IMR-90 (cell line): ENCODE results near the gene BLOC1S5. TPM values are rescaled to one million over a fixed set of nuclear protein-coding genes. Genes with fewer than 3 reads are reported as not detected.

Experiments used
- ATAC-seq: fragments of 200-7000 bp; cut with Tn5 transposase; 2 replicates; pipeline ENCODE4 v1.9.1; 2020; ENCODE audit warnings: low read depth, mild to moderate bottlenecking, moderate library complexity
- BruUV-seq: library from RNA; stranded (reverse); fragments of 400-500 nt; replicated peaks from 2 replicates; lab custom pipeline; 2021; lab: Mats Ljungman, UMichigan
- CTCF ChIA-PET: fragments of 300-600 bp; formaldehyde crosslinking; extraction: SDS; loops from one replicate; lab custom pipeline; 2021; ENCODE audit warnings: antibody characterized with exemption; lab: Yijun Ruan, JAX
- POLR2A ChIA-PET: fragments of 300-600 bp; sonication (Branson Sonifier 250); formaldehyde crosslinking; loops from one replicate; lab custom pipeline; 2022; ENCODE audit warnings: antibody characterized with exemption; ENCODE audit not compliant: unreplicated experiment; lab: Charles Lee
- DNase-seq: peaks from one replicate; pipeline ENCODE4 v3.0.0; 2013
- H2AFZ ChIP-seq: replicated peaks from 2 replicates; pipeline ENCODE3; 2013; ENCODE audit warnings: low read length, mild to moderate bottlenecking; ENCODE audit not compliant: poor library complexity
- H2AK5ac ChIP-seq: 2 replicates; pipeline ENCODE4 v1.6.1; 2013; ENCODE audit warnings: low read depth, low read length, inconsistent platforms
- H2AK9ac ChIP-seq: replicated peaks from 2 replicates; pipeline ENCODE3; 2013; ENCODE audit warnings: mild to moderate bottlenecking, low read depth, low read length, moderate library complexity; ENCODE audit not compliant: poor library complexity
- H2BK120ac ChIP-seq: 2 replicates; pipeline ENCODE4 v1.6.1; 2013; ENCODE audit warnings: low read depth, low read length, inconsistent platforms
- H2BK15ac ChIP-seq: 3 replicates; pipeline ENCODE4 v1.6.1; 2013; ENCODE audit warnings: low read depth, low read length, inconsistent platforms
- H2BK20ac ChIP-seq: 2 replicates; pipeline ENCODE4 v1.6.1; 2013; ENCODE audit warnings: low read depth, mild to moderate bottlenecking, inconsistent platforms, low read length, moderate library complexity
- H2BK5ac ChIP-seq: 2 replicates; pipeline ENCODE4 v1.6.1; 2013; ENCODE audit warnings: mild to moderate bottlenecking, low read depth, low read length, inconsistent platforms; ENCODE audit not compliant: poor library complexity, severe bottlenecking
- H3K14ac ChIP-seq: replicated peaks from 2 replicates; pipeline ENCODE4 v1.6.1; 2013; ENCODE audit warnings: low read depth, low read length, inconsistent platforms
- H3K18ac ChIP-seq: 2 replicates; pipeline ENCODE4 v1.6.1; 2013; ENCODE audit warnings: low read depth, low read length, control low read depth
- H3K23ac ChIP-seq: 2 replicates; pipeline ENCODE4 v1.6.1; 2013; ENCODE audit warnings: low read depth, low read length, inconsistent platforms
- H3K27ac ChIP-seq: 2 replicates; pipeline ENCODE4 v1.5.1; 2013; ENCODE audit warnings: mild to moderate bottlenecking, control low read depth, low read length; ENCODE audit not compliant: insufficient read depth
- H3K27me3 ChIP-seq: 2 replicates; pipeline ENCODE4 v1.6.1; 2013; ENCODE audit warnings: low read length; ENCODE audit not compliant: control insufficient read depth, insufficient read depth
- H3K36me3 ChIP-seq: 2 replicates; pipeline ENCODE4 v1.6.1; 2013; ENCODE audit warnings: low read length, mixed read lengths; ENCODE audit not compliant: control insufficient read depth, insufficient read depth
- H3K4ac ChIP-seq: 2 replicates; pipeline ENCODE4 v1.6.1; 2013; ENCODE audit warnings: low read depth, low read length, inconsistent platforms
- H3K4me1 ChIP-seq: 2 replicates; pipeline ENCODE4 v1.6.1; 2013; ENCODE audit warnings: low read length, mixed read lengths; ENCODE audit not compliant: control insufficient read depth, insufficient read depth
- H3K4me2 ChIP-seq: 2 replicates; pipeline ENCODE4 v1.6.1; 2013; ENCODE audit warnings: low read depth, mild to moderate bottlenecking, control low read depth, low read length, moderate library complexity
- H3K4me3 ChIP-seq: 2 replicates; pipeline ENCODE4 v1.5.1; 2013; ENCODE audit warnings: low read depth, mild to moderate bottlenecking, control low read depth, low read length, moderate library complexity; ENCODE audit not compliant: insufficient read depth
- H3K56ac ChIP-seq: 2 replicates; pipeline ENCODE4 v1.6.1; 2013; ENCODE audit warnings: low read length, inconsistent platforms; ENCODE audit not compliant: insufficient read depth; ENCODE audit errors: extremely low read depth
- H3K79me1 ChIP-seq, 2 experiments: 2 replicates each; pipeline ENCODE4 v1.6.1; 2013; ENCODE audit warnings: low read length in 2 of 2, inconsistent platforms in 1 of 2, low read depth in 1 of 2
- H3K9ac ChIP-seq: 2 replicates; pipeline ENCODE4 v1.6.1; 2013; ENCODE audit warnings: low read depth, low read length, control low read depth
- H3K9me1 ChIP-seq: 2 replicates; pipeline ENCODE4 v1.6.1; 2013; ENCODE audit warnings: low read length, inconsistent platforms; ENCODE audit not compliant: insufficient read depth
- H3K9me3 ChIP-seq: 2 replicates; pipeline ENCODE4 v1.6.1; 2013; ENCODE audit warnings: low read length; ENCODE audit not compliant: control insufficient read depth, insufficient read depth
- H4K20me1 ChIP-seq: 2 replicates; pipeline ENCODE4 v1.6.1; 2013; ENCODE audit warnings: low read length, inconsistent platforms; ENCODE audit not compliant: insufficient read depth
- H4K5ac ChIP-seq: 2 replicates; pipeline ENCODE4 v1.6.1; 2013; ENCODE audit warnings: mild to moderate bottlenecking, low read depth, low read length, control low read depth
- H4K8ac ChIP-seq, 2 experiments: 2 replicates each; pipeline ENCODE4 v1.6.1; 2013; ENCODE audit warnings: low read depth in 2 of 2, low read length in 2 of 2, control low read depth in 1 of 2, inconsistent platforms in 1 of 2
- H4K91ac ChIP-seq: 2 replicates; pipeline ENCODE4 v1.6.1; 2013; ENCODE audit warnings: low read depth, low read length, inconsistent platforms; ENCODE audit not compliant: insufficient read depth
- BHLHE40 ChIP-seq: fragments of 150-350 bp; IDR thresholded peaks from 2 replicates; pipeline ENCODE4 v1.6.1; 2016; ENCODE audit warnings: mild to moderate bottlenecking, low read depth, low read length
- CEBPB ChIP-seq: IDR thresholded peaks from 2 replicates; pipeline ENCODE4 v1.6.1; 2012; ENCODE audit warnings: low read depth, low read length, improper control_type of control experiment
- CHD1 ChIP-seq: IDR thresholded peaks from 2 replicates; pipeline ENCODE4 v1.6.1; 2012; ENCODE audit warnings: low read depth, low read length, improper control_type of control experiment
- CTCF ChIP-seq: conservative IDR thresholded peaks from 2 replicates; pipeline ENCODE4 v1.5.1; 2012; ENCODE audit warnings: mild to moderate bottlenecking, low read depth, low read length, improper control_type of control experiment
- ELK1 ChIP-seq: fragments of 150-350 bp; IDR thresholded peaks from 2 replicates; pipeline ENCODE4 v1.6.1; 2016; ENCODE audit warnings: low read depth, mild to moderate bottlenecking, low read length, moderate library complexity, borderline replicate concordance
- FOS ChIP-seq: fragments of 150-350 bp; IDR thresholded peaks from 2 replicates; pipeline ENCODE4 v1.6.1; 2016; ENCODE audit warnings: low read depth, low read length
- MAFK ChIP-seq: IDR thresholded peaks from 2 replicates; pipeline ENCODE4 v1.6.1; 2012; ENCODE audit warnings: low read depth, low read length, improper control_type of control experiment
- MXI1 ChIP-seq: IDR thresholded peaks from 2 replicates; pipeline ENCODE4 v1.6.1; 2012; ENCODE audit warnings: low read depth, mild to moderate bottlenecking, low read length, moderate library complexity, borderline replicate concordance
- POLR2A ChIP-seq: IDR thresholded peaks from 2 replicates; pipeline ENCODE4 v1.6.1; 2012; ENCODE audit warnings: mild to moderate bottlenecking, low read depth, low read length
- RAD21 ChIP-seq: IDR thresholded peaks from 2 replicates; pipeline ENCODE4 v1.6.1; 2012; ENCODE audit warnings: low read length, improper control_type of control experiment
- RCOR1 ChIP-seq: IDR thresholded peaks from 2 replicates; pipeline ENCODE4 v1.6.1; 2012; ENCODE audit warnings: mild to moderate bottlenecking, low read length, improper control_type of control experiment; ENCODE audit not compliant: insufficient replicate concordance
- SMC3 ChIP-seq: fragments of 150-350 bp; IDR thresholded peaks from 2 replicates; pipeline ENCODE4 v1.6.1; 2016; ENCODE audit warnings: low read depth, mild to moderate bottlenecking, antibody characterized with exemption, low read length, moderate library complexity
- USF2 ChIP-seq: fragments of 150-350 bp; IDR thresholded peaks from 2 replicates; pipeline ENCODE4 v1.6.1; 2017; ENCODE audit warnings: mild to moderate bottlenecking, antibody characterized with exemption, low read length, low read depth
- WGBS, 2 experiments: methylation state at CpG; one replicate each; pipeline versions ENCODE4 v1.1.5 to v1.1.7; 2013; ENCODE audit warnings: missing lambda C conversion rate in 2 of 2; ENCODE audit not compliant: insufficient read length in 1 of 2; ENCODE audit errors: extremely low coverage in 2 of 2; 5-methylcytosine and 5-hydroxymethylcytosine counted together
- dilution Hi-C: fragments of 300-500 bp; cut with HindIII; formaldehyde crosslinking; loops from one replicate; pipeline ENCODE4 v1.14.3; 2018; ENCODE audit warnings: low sequenced_read_pairs; ENCODE audit not compliant: unreplicated experiment
- in situ Hi-C: fragments of 300-500 bp; cut with MboI; formaldehyde crosslinking; loops from 3 replicates; pipeline ENCODE4 v1.14.3; 2019; ENCODE audit warnings: low sequenced_read_pairs, inconsistent platforms, mixed read lengths
- intact Hi-C: fragments of 100-400 bp; cut with micrococcal nuclease; formaldehyde crosslinking; loops from 2 replicates; pipeline ENCODE4 v1.10.0; 2022
- polyA plus RNA-seq, 3 experiments: library from polyadenylated mRNA; depleted of rRNA; stranded (reverse); fragments of >200 nt; gene quantifications; 2 replicates each; pipeline ENCODE4 v1.2.3, GENCODE V29; 2012; ENCODE audit warnings: low replicate concordance in 1 of 3
- total RNA-seq: library from RNA; depleted of rRNA; stranded (reverse); fragments of >200 nt; gene quantifications from 2 replicates; pipeline ENCODE4 v1.2.3, GENCODE V29; 2012

Gene BLOC1S5
- total and polyA plus RNA-seq, 2 of the 4 experiments (the other 2 are of a cell fraction) = 4.8 to 17.2 TPM

- no peak overlapping the region for H3K4me3 ChIP-seq
- no peak overlapping the region for H2BK15ac ChIP-seq
- H3K14ac ChIP-seq = no peak overlapping the region
- H2BK120ac ChIP-seq = no peak overlapping the region
- no peak overlapping the region for H4K91ac ChIP-seq
- H3K27ac ChIP-seq = no peak overlapping the region
- no peak overlapping the region for H3K23ac ChIP-seq
- no peak overlapping the region for H3K18ac ChIP-seq
- no peak for TF ChIP-seq CHD1
- no peak for TF ChIP-seq USF2
- TF ChIP-seq RAD21 = no peak
- no peak for TF ChIP-seq SMC3
- TF ChIP-seq CEBPB = no peak
- TF ChIP-seq FOS = no peak
- TF ChIP-seq MAFK = no peak
- TF ChIP-seq ELK1 = no peak
- TF ChIP-seq RCOR1 = no peak
- TF ChIP-seq POLR2A = no peak
- TF ChIP-seq MXI1 = no peak
- no peak for TF ChIP-seq CTCF
- TF ChIP-seq BHLHE40 = no peak
- no peak overlapping the region for H2BK20ac ChIP-seq
- peaks cover 2% of the 10 kb centered on the region; the same call in 1 of the 2 replicates for H3K4me1 ChIP-seq
- H3K79me1 ChIP-seq = peaks cover 0 to 4% of the 10 kb centered on the region in 2 experiments; a peak in 1 of 4 replicates
- H3K56ac ChIP-seq = no peak overlapping the region
- in situ Hi-C loops = no loop called here
- dilution Hi-C loops = no loop called here
- no peak overlapping the region for H4K8ac ChIP-seq
- no peaks in the 10 kb centered on the region for H3K36me3 ChIP-seq
- ChIA-PET CTCF (no interaction called here), POLR2A (no interaction called here)
- H3K9ac ChIP-seq = no peak overlapping the region
- no peaks in the 10 kb centered on the region for H4K20me1 ChIP-seq
- ATAC-seq (no peak), DNase-seq (no peak)
- no peak overlapping the region for H2AK5ac ChIP-seq
- no peak overlapping the region for H2AFZ ChIP-seq
- no peak overlapping the region for H3K4ac ChIP-seq
- H2BK5ac ChIP-seq = no peak overlapping the region
- BruUV-seq = no TSS peak
- no peaks in the 10 kb centered on the region for H3K27me3 ChIP-seq
- no peaks in the 10 kb centered on the region; the same call in 1 of the 2 replicates for H3K9me1 ChIP-seq
- intact Hi-C loops = no loop called here
- H3K4me2 ChIP-seq = no peak overlapping the region
- 100% methylated on average over 1 of the region's 7 CpGs; no CpG with 5 or more reads in 1 of the 2 experiments for WGBS, 2 experiments
- no peak overlapping the region for H4K5ac ChIP-seq
- no peaks in the 10 kb centered on the region for H3K9me3 ChIP-seq
- H2AK9ac ChIP-seq = no peak overlapping the region
Measured at GRCh38 chr6:8017705-8018104, 46.5 kb downstream of the BLOC1S5 start.
